GM18505 (cell line): ENCODE measurements around the gene TMEM45B.

ENCODE experiments used
- ATAC-seq: cut with Tn5 transposase; IDR thresholded peaks from one replicate; pipeline ENCODE4 v1.9.1; 2021; ENCODE audit not compliant: unreplicated experiment
- POLR2A ChIP-seq: IDR thresholded peaks from 4 replicates; pipeline ENCODE4 v1.6.1; 2011; ENCODE audit warnings: borderline replicate concordance; ENCODE audit not compliant: insufficient read depth, insufficient read length; ENCODE audit errors: extremely low read depth

The TMEM45B gene

DNA sequence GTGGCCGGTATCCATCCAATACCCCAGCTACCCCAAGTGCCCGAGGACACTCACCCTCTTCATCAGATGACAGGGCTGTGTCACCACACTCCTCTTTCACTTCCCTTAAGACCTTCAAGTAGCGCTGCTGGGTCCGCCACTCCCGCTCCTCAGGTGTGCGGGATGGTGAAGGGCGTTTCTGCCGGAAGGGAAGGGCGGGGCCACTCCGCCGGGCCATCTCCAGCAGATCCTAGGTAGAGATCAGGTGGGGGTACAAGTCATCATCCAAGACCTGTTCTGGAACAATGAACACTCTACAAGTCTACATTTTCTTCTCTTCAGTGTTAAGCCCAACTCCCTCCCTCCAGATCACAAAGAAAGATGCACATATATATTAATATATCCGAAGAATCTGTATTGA, 69.7 kb downstream of the TMEM45B start:
- TF ChIP-seq POLR2A = no peak
- no peak for ATAC-seq

DNA sequence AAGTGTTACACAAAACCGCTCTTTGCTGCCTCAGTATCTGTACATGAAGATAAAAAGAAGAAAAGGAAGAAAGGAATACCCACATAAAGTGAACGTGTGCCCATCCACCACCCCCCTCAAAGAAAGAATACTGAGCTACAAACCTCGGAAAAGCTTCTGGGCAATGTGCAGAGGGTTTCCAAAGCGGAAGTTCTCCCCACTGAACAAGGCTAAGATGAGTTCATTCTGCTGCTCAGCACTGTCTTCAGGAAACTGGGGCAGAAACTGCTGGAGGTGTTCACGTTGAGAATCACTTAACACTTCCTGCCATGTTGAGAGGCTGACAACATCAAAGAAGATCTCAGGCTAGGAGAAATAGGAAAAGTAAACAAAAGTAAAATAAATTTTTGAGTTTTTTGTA, 72.8 kb downstream of the TMEM45B start:
- no peak for ATAC-seq
- no peak for TF ChIP-seq POLR2A

GRCh38 chr11:129894278-129895125, 78.9 kb downstream of the TMEM45B start:
- peak; percentile 9 for ATAC-seq
- TF ChIP-seq POLR2A = no peak

DNA sequence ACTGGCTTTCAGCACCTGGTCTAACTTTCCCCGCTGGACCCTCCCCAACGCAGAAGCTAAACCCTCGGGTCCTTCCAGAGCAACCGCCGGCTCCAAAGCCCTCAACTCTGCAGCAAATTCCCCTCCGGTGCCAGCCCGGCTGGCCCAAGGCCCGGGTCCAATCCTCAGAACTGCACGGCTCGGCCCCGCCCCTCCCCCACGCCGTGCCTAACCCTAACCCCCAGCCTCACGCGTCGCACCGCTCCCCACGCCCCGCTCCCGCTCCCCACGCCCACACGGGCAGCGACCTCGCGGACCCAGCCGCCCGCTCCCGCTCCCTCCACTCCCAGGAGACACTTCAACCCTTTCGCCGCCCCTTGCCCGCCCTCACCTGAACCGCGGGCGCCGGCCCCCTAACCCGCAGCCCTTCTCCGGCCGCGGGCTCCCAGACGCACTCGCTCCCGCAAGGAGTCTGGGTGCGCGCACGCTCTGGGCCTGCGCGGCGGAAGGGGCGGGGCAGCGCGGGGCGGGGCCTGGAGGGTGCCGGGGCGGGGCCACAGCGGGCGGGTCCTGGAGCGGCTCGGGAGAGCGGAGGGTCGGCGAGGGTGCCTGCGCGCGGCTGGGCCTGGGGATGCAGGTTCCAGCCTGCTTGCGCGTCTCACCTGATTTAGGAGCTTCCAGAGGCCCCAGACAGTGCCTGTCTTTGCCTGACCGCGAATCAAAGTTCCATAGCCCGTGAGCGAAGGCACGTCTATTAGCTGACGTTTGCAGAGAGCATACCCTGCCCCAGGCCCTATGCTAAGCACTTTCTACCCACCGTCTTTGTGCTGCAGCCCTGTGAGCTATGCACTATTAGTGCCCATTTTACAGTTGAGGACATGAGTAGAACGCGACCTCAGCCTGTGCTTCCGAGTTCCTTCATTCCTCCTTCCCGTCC, 79.7 kb downstream of the TMEM45B start, which contains the start of gene NFRKB:
TSS of gene NFRKB (minus strand) at position 453 of the 916 bp plus-strand sequence. CDS start 2,729 bp downstream, outside the sequence.
- TF ChIP-seq POLR2A = peak; percentile 65
- peak; percentile 97 for ATAC-seq

DNA sequence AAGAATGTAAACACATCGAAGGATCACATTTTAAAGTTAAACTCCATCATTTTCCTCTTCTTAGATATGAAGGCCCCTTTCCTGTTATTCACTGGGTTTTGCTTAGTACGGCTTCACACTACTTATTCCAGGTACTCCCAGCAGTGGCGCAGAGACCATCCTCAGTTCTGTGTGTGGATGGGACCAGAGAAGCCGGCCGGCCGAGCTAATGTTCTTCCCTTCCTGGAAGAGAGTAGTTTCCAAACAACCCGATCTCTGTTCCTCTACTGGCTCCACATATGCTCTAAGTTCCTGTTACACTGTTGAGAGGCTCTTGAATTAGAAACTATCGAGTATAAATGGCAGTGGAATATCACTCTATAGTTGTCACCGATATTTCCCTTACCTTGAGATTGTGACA, 80.4 kb downstream of the TMEM45B start:
- no peak for ATAC-seq
- no peak for TF ChIP-seq POLR2A

DNA sequence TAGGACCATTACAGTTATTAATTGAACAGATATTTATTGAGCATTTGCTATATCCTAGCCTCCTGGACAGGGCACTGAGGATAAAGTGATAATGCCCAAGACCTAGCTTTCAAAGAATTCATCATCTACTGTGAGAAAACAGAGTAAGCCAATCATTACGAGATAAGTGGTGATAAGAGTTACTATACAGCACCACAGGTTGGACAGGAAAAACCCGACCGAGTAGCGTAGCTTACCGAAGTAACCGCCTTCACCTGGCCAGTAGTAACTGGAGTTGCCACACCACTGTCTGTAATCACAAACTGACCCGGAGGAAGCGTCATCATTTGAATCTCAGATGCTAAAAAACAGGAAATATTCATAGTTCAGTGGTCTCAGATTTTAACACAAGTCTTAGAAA, 89.8 kb downstream of the TMEM45B start:
- no peak for ATAC-seq
- no peak for TF ChIP-seq POLR2A
